HG02763 (cell line): ENCODE data around the gene KLHL6.
A peak's percentile ranks its signal among the peaks of the same experiment; 100 is the strongest.

Experiments used
- ATAC-seq: cut with Tn5 transposase; IDR thresholded peaks from one replicate; pipeline ENCODE4 v1.9.1; 2021; ENCODE audit warnings: mild to moderate bottlenecking, moderate library complexity; ENCODE audit not compliant: unreplicated experiment

Gene KLHL6

GRCh38 chr3:183566880-183567279 is 11.4 kb upstream of the KLHL6 start:
- no peak for ATAC-seq

- ATAC-seq: no peak
Observed at GRCh38 chr3:183564046-183564445, 8.5 kb upstream of the KLHL6 start.

GRCh38 chr3:183563536-183563874 is 8.0 kb upstream of the KLHL6 start:
- no peak for ATAC-seq

- no peak for ATAC-seq
Observed at GRCh38 chr3:183560607-183561006, 5.1 kb upstream of the KLHL6 start.

- ATAC-seq: no peak
Observed at GRCh38 chr3:183558495-183558894, 3.0 kb upstream of the KLHL6 start.

- no peak for ATAC-seq
Observed at GRCh38 chr3:183556722-183557121, 1.2 kb upstream of the KLHL6 start.

GRCh38 chr3:183554377-183554776 is 1.1 kb downstream of the KLHL6 start:
- ATAC-seq: peak; percentile 35

GRCh38 chr3:183553334-183554026 is 2.0 kb downstream of the KLHL6 start:
- ATAC-seq: no peak

- no peak for ATAC-seq
Observed at GRCh38 chr3:183551930-183552329, 3.6 kb downstream of the KLHL6 start.

GRCh38 chr3:183548262-183548769 is 7.2 kb downstream of the KLHL6 start:
- ATAC-seq: no peak

GRCh38 chr3:183546625-183547024 is 8.9 kb downstream of the KLHL6 start:
- no peak for ATAC-seq

GRCh38 chr3:183545708-183546107 is 9.8 kb downstream of the KLHL6 start:
- ATAC-seq: no peak

- ATAC-seq: no peak
Observed at GRCh38 chr3:183542355-183542754, 13.2 kb downstream of the KLHL6 start.

GRCh38 chr3:183541738-183542137 is 13.8 kb downstream of the KLHL6 start:
- no peak for ATAC-seq

- ATAC-seq: no peak
Observed at GRCh38 chr3:183541235-183541655, 14.3 kb downstream of the KLHL6 start.

- peak; percentile 33 for ATAC-seq
Observed at GRCh38 chr3:183540501-183541234, 14.8 kb downstream of the KLHL6 start.

- no peak for ATAC-seq
Observed at GRCh38 chr3:183539811-183540210, 15.7 kb downstream of the KLHL6 start.

- ATAC-seq: no peak
Observed at GRCh38 chr3:183538486-183538885, 17.0 kb downstream of the KLHL6 start.

- no peak for ATAC-seq
Observed at GRCh38 chr3:183537295-183537730, 18.2 kb downstream of the KLHL6 start.

- ATAC-seq: peak; percentile 75
Observed at GRCh38 chr3:183536238-183536880, 19.1 kb downstream of the KLHL6 start.

GRCh38 chr3:183534249-183534648 is 21.3 kb downstream of the KLHL6 start:
- no peak for ATAC-seq
